Hepatic stellate cell (primary cell): ENCODE measurements around the gene OR6B3.
"Not testable (repeated sequence)": the region's sequence is repeated elsewhere in the genome, so short reads cannot be mapped to it uniquely, and the experiment has no call there.

Source experiments
- DNase-seq: peaks from one replicate; pipeline ENCODE4 v3.0.0; 2011; ENCODE audit warnings: low spot score

OR6B3 gene

GRCh38 chr2:240053173-240054155 lies at the start of gene OR6B3:
Gene OR6B3 (minus strand): TSS chr2:240053521.
- DNase-seq: no peak

DNA sequence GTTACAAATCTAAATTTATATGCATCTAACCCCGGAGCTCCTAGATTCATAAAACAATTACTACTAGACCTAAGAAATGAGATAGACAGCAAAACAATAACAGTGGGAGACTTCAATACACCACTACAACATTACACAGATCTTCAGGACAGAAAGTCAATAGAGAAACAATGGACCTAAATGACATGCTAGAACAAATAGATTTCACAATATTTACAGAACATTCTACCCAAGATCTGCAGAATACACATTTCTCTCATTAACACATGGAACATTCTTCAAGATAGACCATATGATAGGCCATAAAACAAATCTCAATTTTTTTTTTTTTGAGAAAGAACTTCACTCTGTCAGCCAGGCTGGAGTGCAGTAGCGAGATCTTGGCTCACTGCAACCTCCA lies 45.0 kb upstream of the OR6B3 start:
- no peak for DNase-seq

DNA sequence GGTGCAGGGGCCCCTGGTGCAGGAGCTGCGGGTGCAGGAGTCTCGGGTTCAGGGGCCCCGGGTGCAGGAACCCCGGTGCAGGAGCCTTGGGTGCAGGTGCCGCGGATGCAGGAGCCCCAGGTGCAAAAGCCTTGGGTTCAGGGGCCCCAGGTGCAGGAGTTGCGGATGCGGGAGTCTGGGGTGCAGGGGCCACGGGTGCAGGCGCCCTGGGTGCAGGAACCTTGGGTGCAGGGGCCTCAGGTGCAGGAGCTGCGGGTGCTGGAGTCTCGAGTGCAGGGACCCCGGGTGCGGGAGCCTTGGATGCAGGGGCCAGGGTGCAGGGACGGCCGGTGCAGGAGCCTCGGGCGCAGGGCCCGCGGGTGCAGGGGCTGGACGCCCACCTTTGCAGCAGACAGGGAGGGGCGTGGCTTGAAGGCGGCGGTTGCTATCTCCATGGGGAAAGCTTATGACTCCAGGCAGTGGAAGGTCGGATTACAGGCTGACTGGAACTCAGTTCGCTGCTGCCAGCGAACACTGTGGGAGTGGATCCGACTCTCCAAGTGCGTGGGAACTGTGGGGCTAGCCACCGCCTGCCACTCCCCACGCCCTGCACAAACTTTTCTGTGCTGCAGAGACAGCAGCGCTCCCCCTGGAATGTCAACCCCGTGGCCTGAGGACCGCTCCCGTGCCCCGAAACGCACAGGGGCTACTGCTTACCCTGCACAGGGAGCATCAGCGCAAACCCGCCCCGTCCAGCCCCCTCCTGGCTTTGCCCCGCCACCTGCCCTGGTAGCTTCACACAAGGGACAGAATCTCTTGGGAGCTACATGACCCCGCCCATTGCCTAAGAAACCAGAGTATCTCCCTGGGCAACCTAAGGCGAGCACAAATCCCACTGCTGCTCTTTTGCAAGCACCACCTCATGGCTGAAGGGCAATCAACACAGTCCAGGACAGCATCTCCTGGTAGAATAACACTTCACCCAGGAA lies 42.5 kb upstream of the OR6B3 start:
- DNase-seq: no peak

DNA sequence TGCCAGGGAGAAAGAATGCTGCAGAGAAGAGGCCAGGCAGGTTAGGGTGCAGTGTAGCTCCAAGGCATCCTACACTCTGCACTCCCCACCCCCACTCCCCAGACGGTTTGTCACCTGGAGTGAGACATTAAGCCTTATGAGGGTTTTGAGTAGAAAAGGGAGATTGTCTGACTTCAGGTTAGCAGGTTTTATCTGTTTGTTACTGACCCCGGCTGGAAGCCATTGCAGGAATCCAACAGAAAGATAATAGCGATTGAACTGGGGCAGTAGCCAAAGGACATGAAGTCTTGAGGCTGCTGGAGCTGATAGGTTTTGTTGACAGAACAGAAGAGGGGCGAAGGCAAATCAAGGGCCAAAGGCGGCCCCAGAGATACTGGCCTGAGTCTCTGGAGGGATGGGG lies 36.0 kb upstream of the OR6B3 start:
- DNase-seq: no peak

GRCh38 chr2:240086563-240086962 lies 33.2 kb upstream of the OR6B3 start:
- DNase-seq: no peak

- DNase-seq: no peak
Observed at GRCh38 chr2:240078631-240079030, 25.3 kb upstream of the OR6B3 start.

GRCh38 chr2:240077442-240077841 lies 24.1 kb upstream of the OR6B3 start:
- DNase-seq: no peak

DNA sequence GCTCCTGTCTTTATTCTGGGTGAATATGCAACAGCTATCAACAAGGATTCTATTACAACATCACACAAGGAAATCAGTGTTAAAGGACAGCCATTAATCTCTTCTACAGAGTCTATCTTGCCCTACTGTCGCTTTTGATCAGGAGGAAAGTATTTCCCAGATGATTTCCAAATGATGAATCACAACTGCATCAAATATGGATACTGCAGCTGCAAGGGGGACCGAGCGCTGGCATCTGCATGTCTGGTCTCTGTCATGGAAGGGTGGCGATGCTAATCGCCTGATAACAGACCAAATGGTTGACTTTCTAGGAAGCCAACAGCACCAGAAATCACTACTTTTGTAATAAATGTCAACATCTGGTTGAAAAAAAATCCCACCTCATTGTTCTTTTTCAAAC lies 21.2 kb upstream of the OR6B3 start:
- no peak for DNase-seq

- no peak for DNase-seq
Observed at GRCh38 chr2:240070907-240071306, 17.6 kb upstream of the OR6B3 start.

- DNase-seq: no peak
Observed at GRCh38 chr2:240069829-240070228, 16.5 kb upstream of the OR6B3 start.

GRCh38 chr2:240068193-240068592 lies 14.9 kb upstream of the OR6B3 start:
- no peak for DNase-seq

- DNase-seq: no peak
Observed at GRCh38 chr2:240066489-240066888, 13.2 kb upstream of the OR6B3 start.

DNA sequence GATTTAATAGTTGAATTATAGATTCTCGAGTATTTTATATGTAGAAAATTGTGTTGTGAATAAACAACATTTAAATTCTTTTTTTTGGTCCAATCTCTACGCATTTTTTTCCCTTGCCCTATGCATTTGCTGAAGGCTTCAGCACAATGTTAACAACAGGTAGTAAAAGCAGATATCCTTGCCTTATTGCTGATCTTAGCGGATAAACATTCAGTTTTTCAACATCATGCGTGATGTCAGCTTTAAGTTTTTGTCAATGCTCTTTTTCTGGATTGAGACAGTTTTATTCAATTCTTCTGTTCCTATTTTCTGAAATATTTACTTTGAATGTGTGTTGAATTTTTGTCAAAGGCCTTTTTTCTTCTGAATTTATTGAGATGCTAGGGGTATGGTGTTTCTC lies 11.6 kb upstream of the OR6B3 start:
- no peak for DNase-seq

GRCh38 chr2:240060977-240061591 lies 7.8 kb upstream of the OR6B3 start:
- peak; percentile 35 for DNase-seq

DNA sequence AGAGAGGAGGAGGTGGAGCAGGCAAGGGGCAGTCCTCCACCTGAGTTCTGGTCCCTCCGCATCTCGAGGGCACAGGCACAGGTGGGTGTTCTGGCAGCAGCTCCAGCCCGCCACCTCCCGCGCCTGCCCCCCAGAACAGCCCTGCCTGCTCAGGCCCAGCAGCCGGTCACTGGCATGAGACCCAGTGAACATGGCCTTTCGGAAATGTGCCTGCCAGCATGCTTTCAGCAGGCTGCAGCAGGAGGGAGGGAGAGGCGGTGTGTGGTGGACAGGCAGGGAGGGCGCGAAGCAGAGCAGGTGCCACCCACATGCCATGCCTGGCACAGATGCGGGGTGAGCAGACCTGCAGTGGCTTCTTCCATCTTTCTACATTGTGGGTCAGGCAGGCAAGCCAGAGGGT lies 3.4 kb upstream of the OR6B3 start:
- DNase-seq: no peak

DNA sequence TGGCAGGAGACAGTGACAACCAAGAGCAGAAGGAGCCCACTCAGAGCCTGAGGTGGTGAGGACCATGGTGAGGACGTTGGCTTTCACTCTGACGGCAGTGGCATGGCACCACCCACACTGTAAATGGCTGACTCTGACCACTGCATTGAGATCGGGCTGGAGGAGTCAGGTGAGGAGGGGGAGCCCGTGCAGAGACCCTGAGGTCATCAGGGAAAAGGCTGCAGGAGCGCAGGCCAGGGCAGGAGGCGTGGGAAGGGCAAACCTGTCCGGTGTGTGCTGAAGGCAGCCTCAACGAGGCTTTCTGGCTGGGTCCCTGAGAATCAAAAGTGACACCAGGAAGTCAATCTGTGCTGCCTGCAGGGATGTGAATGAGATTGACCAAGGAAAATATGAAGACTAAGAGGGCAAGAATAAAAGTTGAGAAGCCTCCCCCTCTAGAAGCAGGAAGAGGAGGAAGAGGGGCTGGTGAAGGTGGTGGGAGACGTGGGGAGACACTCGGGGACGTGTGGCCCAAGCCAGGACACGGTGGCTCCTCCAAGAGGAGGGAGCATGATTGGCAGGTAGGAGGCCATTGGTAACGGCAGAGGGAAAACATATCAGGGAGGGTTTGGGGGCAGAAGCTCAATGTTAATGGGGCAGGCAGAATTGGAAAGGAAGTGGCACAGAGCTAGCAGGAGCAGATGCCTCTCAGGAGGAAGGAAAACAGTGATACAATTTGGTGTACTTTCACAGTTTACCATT lies 2.0 kb upstream of the OR6B3 start:
- no peak for DNase-seq

- no peak for DNase-seq
Observed at GRCh38 chr2:240052524-240052923, 797 bp downstream of the OR6B3 start.

DNA sequence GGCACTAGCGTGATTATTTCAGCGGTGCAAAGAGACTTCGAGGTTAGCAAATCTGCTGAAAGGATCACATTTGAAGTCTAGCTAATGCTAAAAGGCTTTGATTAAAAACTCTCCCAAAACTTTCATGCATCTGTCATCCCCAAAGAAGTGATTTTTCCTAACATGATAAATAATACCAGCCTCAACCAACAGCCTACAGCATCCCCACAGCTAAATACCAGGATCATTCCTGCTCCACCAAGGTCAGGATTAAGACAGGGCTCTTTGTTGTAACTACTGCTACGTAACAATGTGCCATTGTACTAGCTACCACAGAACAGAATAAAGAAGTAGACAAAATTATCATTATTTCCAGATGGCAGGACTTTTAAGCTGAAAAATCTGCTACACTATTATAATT lies 1.6 kb downstream of the OR6B3 start:
- no peak for DNase-seq

- no peak for DNase-seq
Observed at GRCh38 chr2:240050278-240050677, 3.0 kb downstream of the OR6B3 start.

GRCh38 chr2:240048237-240048636 lies 5.1 kb downstream of the OR6B3 start:
- no peak for DNase-seq

GRCh38 chr2:240045098-240045497 lies 8.2 kb downstream of the OR6B3 start:
- DNase-seq: no peak

- not testable (repeated sequence) for DNase-seq
Observed at GRCh38 chr2:240044096-240044495, 9.2 kb downstream of the OR6B3 start.
